NB4 (cell line): Measurements from ENCODE around the gene C20orf144.

Experiments
- MYC ChIP-seq: IDR thresholded peaks from 2 replicates; pipeline ENCODE4 v1.6.1; 2011; ENCODE audit warnings: low read depth, low read length
- POLR2A ChIP-seq: IDR thresholded peaks from 2 replicates; pipeline ENCODE4 v1.6.1; 2011; ENCODE audit warnings: mild to moderate bottlenecking; ENCODE audit not compliant: insufficient read length; ENCODE audit errors: extremely low read depth
- TF ChIP-seq, protein P1 (sequence below): IDR thresholded peaks from one replicate; pipeline ENCODE4 v1.5.1; 2012; ENCODE audit warnings: low read depth, low read length
- TF ChIP-seq, protein P2 (sequence below): IDR thresholded peaks from 2 replicates; pipeline ENCODE4 v1.6.1; 2011; ENCODE audit warnings: low read depth, low read length

DNA sequence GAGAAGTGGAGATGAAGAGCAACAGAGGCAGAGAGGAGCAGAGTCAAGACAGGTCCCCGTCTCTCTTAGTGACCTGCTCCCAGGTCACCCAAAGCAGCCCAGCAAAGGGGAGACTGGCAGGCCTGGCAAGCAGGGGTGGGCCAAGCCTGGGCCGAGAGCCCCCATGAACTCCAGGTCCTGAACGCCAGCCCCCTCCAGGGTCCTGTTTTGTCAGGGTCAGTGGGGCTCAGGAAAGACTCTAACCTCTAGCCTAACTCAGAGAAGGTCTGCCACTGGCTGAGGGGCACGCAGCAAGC lies 10.9 kb downstream of the C20orf144 start:
- no peak for TF ChIP-seq POLR2A
- TF ChIP-seq, protein P1, sequence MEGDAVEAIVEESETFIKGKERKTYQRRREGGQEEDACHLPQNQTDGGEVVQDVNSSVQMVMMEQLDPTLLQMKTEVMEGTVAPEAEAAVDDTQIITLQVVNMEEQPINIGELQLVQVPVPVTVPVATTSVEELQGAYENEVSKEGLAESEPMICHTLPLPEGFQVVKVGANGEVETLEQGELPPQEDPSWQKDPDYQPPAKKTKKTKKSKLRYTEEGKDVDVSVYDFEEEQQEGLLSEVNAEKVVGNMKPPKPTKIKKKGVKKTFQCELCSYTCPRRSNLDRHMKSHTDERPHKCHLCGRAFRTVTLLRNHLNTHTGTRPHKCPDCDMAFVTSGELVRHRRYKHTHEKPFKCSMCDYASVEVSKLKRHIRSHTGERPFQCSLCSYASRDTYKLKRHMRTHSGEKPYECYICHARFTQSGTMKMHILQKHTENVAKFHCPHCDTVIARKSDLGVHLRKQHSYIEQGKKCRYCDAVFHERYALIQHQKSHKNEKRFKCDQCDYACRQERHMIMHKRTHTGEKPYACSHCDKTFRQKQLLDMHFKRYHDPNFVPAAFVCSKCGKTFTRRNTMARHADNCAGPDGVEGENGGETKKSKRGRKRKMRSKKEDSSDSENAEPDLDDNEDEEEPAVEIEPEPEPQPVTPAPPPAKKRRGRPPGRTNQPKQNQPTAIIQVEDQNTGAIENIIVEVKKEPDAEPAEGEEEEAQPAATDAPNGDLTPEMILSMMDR = no peak
- TF ChIP-seq, protein P2, sequence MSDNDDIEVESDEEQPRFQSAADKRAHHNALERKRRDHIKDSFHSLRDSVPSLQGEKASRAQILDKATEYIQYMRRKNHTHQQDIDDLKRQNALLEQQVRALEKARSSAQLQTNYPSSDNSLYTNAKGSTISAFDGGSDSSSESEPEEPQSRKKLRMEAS = no peak
- no peak for TF ChIP-seq MYC
